ENCODE measurements around the gene MPO. TPM values are rescaled to one million over a fixed set of nuclear protein-coding genes. Genes with fewer than 3 reads are reported as not detected.
A peak's percentile ranks its signal among the peaks of the same experiment; 100 is the strongest.

Gene MPO
- total and polyA plus RNA-seq, 3 experiments from 2014 or later = not detected

DNA sequence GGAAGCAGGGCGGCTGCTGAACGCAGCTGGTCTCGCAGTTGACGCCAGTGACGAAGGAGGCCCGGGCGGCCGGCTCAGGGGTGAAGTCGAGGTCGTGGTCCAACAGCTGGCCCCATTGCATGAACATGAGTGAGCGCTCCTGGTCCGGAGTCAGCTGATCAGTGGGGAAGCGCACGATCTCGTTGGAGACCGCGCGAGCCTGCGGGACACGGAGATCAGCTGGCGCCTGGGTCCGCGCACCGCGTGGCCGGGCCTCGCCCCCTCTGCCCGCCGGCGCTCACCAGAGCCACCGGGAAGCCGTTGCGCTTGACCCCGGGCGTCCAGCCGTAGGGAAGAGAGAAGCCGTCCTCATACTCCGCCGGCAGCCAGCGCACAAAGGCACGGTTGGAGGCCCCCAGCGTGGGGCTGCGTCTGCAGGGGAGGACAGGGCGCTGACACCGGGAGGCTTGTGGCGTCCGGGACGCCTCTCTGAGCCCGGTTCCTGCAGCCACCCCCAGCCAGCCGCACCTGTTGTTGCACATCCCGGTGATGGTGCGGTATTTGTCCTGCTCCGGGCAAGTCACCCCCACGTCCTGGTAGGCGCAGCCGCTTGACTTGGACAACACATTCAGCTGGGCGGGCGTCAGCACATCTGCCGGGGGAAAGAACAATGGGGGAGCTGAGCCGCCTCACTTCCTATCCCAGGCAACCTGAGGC, 1.6 kb downstream of the MPO start:
- Mint-ChIP-seq H3K27me3 (peaks cover 10 to 41% of the 10 kb centered on the region in 2 donors), H3K4me1 (peaks cover 0 to 9% (median 7%) of the 10 kb centered on the region in 3 donors), H3K36me3 (no peaks in the 10 kb centered on the region), H3K9me3 (no peaks in the 10 kb centered on the region), H3K27ac (no peak overlapping the region), H3K4me3 (no peak overlapping the region)
- Histone ChIP-seq H3K9me3 (ENCODE audit: low read length) (no peaks in the 10 kb centered on the region), H3K4me3 (ENCODE audit: low read length) (no peak overlapping the region), H3K36me3 (ENCODE audit: insufficient read depth, low read length) (no peaks in the 10 kb centered on the region), H3K27me3 (ENCODE audit: insufficient read depth, low read length, poor library complexity, severe bottlenecking) (no peaks in the 10 kb centered on the region), H3K27ac (ENCODE audit: low read depth, low read length) (no peak overlapping the region), H3K4me1 (ENCODE audit: insufficient read depth, low read length) (no peaks in the 10 kb centered on the region)
- ChIA-PET POLR2A (no interaction called here), CTCF (interaction anchor here (1.1 kb wide), 1 partner anchor 30 kb away, joined by 3 read pairs; no protein-coding TSS in a partner anchor)
- no peak for DNase-seq

DNA sequence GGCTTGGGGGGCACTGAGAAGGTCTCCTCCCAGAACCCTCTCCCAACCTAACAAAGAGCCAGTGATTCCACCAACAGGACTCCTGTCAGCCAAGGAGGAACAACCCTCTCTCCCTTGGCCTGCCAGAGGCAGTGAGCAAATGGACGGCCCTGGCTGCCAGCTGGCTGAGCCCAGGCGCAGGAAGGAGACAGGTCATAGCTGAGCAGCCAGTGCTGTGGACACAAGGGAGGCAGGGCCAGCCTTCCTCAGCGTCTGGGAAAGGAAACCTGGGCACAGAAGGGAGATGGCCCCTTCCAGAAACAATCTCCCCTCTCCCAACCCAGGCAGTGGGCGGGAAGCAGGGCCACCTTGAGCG, 2.1 kb downstream of the MPO start:
- H3K36me3 ChIP-seq (ENCODE audit: insufficient read depth, low read length) = no peaks in the 10 kb centered on the region
- ChIA-PET CTCF (interaction anchor here (1.1 kb wide), 1 partner anchor 29 kb away, joined by 3 read pairs; no protein-coding TSS in a partner anchor), POLR2A (no interaction called here)
- no peaks in the 10 kb centered on the region for H3K9me3 Mint-ChIP-seq
- H3K4me3 ChIP-seq (ENCODE audit: low read length) = no peak overlapping the region
- H3K4me1 Mint-ChIP-seq = peaks cover 0 to 9% (median 7%) of the 10 kb centered on the region in 3 donors
- no peak overlapping the region for H3K4me3 Mint-ChIP-seq
- H3K9me3 ChIP-seq (ENCODE audit: low read length) = no peaks in the 10 kb centered on the region
- no peaks in the 10 kb centered on the region for H3K4me1 ChIP-seq (ENCODE audit: insufficient read depth, low read length)
- no peak for DNase-seq
- peak overlapping the region in 1 of 8 donors; percentile 78 for H3K27ac Mint-ChIP-seq
- H3K36me3 Mint-ChIP-seq = no peaks in the 10 kb centered on the region
- H3K27me3 Mint-ChIP-seq = peaks cover 10 to 41% of the 10 kb centered on the region in 2 donors
- H3K27ac ChIP-seq (ENCODE audit: low read depth, low read length) = no peak overlapping the region
- H3K27me3 ChIP-seq (ENCODE audit: insufficient read depth, low read length, poor library complexity, severe bottlenecking) = no peaks in the 10 kb centered on the region

DNA sequence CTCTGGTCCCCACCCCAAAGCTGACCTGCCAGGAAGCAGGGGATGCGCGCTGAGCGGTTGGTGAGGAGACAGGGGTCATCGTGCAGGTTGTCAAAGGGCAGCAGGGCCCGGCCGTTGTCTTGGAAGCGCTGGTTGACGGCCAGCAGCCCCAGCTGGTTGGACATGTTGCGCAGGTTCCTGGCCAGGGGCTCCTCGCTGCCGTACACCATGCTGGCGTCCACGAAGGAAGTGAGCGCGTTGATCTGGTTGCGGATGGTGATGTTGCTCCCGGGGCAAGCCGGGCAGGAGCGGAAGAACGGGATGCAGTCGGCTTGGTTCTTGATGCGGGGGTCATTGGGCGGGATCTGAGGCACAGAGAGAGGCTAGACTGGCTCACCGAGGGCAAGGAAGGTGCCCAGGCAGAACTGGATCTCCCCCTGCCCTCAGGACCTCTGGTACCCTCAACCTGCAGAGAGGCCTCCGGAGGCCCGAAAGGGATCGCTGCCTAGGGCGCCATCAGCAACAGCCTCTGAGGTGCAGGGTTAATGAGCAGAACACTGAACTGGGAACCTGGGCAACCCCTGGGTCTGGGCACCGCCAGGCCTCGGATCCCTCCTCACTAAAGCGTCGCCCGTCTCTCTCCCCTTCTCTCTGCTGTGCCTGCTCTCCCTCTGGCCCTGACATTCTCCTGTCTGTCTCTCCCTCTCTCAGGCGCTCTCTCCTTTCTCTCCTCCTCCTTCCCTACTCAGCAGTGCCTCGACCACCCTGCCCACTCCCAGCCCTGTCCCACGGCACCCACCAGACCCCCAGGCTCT, 2.7 kb downstream of the MPO start:
- POLR2A ChIA-PET = no interaction called here
- no peaks in the 10 kb centered on the region for H3K9me3 Mint-ChIP-seq

DNA sequence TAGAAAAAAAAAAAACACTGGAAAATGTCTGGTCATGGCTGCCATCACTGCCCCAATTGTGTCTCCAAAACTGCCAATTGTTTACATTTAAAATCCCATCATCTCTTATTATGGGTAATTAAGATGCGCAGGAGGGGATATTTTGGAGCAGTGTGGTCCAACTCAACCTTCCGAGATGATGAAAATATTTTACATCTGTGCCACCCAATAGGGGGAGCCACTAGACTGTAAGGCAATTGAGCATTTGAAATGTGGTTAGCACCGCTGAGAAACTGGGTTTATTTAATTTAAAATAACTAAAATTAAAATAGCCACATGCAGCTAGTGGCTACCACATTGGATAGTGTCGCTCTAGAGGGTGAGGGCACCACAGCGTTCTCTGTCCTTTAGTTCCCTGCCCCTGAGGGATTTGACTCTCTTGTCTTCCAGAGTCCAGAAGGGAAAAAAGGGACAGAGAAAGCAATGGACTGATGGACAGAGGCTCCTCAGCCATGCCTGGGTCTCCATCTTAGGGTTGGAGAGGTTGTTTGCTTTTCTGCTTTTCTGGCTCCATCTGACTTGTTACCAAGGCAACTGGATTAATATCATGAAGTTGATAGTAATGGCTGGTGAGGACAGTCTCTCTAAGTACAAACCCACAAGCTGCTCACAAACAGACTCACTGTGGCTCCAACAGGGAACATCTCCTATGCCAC, 3.5 kb downstream of the MPO start:
- POLR2A ChIA-PET = no interaction called here
- peaks cover 0 to 9% (median 7%) of the 10 kb centered on the region in 3 donors for H3K4me1 Mint-ChIP-seq
- CTCF ChIA-PET = no interaction called here

More for the DNA sequence above, 2.7 kb downstream of the MPO start:
- Mint-ChIP-seq H3K27ac (peak overlapping the region in 1 of 8 donors; percentile 78), H3K4me3 (no peak overlapping the region), H3K27me3 (peaks cover 14 to 45% of the 10 kb centered on the region in 2 donors), H3K4me1 (peaks cover 0 to 9% (median 7%) of the 10 kb centered on the region in 3 donors), H3K36me3 (no peaks in the 10 kb centered on the region)
- Histone ChIP-seq H3K36me3 (ENCODE audit: insufficient read depth, low read length) (no peaks in the 10 kb centered on the region), H3K27me3 (ENCODE audit: insufficient read depth, low read length, poor library complexity, severe bottlenecking) (no peaks in the 10 kb centered on the region), H3K4me3 (ENCODE audit: low read length) (no peak overlapping the region), H3K9me3 (ENCODE audit: low read length) (no peaks in the 10 kb centered on the region), H3K27ac (ENCODE audit: low read depth, low read length) (no peak overlapping the region), H3K4me1 (ENCODE audit: insufficient read depth, low read length) (no peaks in the 10 kb centered on the region)
- CTCF ChIA-PET = no interaction called here
- DNase-seq = no peak

DNA sequence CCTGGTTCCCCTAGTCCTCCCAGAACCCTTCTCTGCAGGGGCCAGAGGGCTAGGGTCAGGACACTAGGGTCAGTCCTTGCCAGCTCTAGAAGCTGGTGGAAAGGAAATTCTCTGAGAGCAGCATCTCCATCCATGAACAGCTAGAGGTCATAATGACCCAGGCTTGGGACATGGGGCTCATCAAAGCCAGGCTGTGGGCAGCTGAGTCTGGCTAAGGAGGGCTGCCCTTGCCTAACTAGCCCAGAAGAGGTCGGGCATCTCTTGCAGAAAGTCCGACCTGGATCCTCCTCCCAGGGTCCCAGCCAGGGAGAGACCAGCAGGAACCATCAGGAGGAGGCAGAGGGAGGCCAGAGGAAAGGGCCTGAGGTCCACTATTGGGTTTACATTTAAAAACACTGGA, 4.3 kb downstream of the MPO start:
- H3K27me3 Mint-ChIP-seq = peaks cover 15 to 48% of the 10 kb centered on the region in 2 donors
- Histone ChIP-seq H3K9me3 (ENCODE audit: low read length) (no peaks in the 10 kb centered on the region), H3K36me3 (ENCODE audit: insufficient read depth, low read length) (no peaks in the 10 kb centered on the region), H3K27me3 (ENCODE audit: insufficient read depth, low read length, poor library complexity, severe bottlenecking) (no peaks in the 10 kb centered on the region), H3K27ac (ENCODE audit: low read depth, low read length) (no peak overlapping the region), H3K4me1 (ENCODE audit: insufficient read depth, low read length) (no peaks in the 10 kb centered on the region), H3K4me3 (ENCODE audit: low read length) (no peak overlapping the region)
- ChIA-PET POLR2A (no interaction called here), CTCF (interaction anchor here (1.2 kb wide), 1 partner anchor 27 kb away, joined by 3 read pairs; no protein-coding TSS in a partner anchor)
- DNase-seq = no peak
- H3K27ac Mint-ChIP-seq = no peak overlapping the region
- no peaks in the 10 kb centered on the region for H3K9me3 Mint-ChIP-seq
- peaks cover 0 to 9% (median 7%) of the 10 kb centered on the region in 3 donors for H3K4me1 Mint-ChIP-seq
- H3K36me3 Mint-ChIP-seq = no peaks in the 10 kb centered on the region
- no peak overlapping the region for H3K4me3 Mint-ChIP-seq

More for the DNA sequence above, 3.5 kb downstream of the MPO start:
- Histone ChIP-seq H3K4me3 (ENCODE audit: low read length) (no peak overlapping the region), H3K27ac (ENCODE audit: low read depth, low read length) (no peak overlapping the region), H3K4me1 (ENCODE audit: insufficient read depth, low read length) (no peaks in the 10 kb centered on the region), H3K36me3 (ENCODE audit: insufficient read depth, low read length) (no peaks in the 10 kb centered on the region), H3K27me3 (ENCODE audit: insufficient read depth, low read length, poor library complexity, severe bottlenecking) (no peaks in the 10 kb centered on the region), H3K9me3 (ENCODE audit: low read length) (no peaks in the 10 kb centered on the region)
- no peaks in the 10 kb centered on the region for H3K36me3 Mint-ChIP-seq
- H3K4me3 Mint-ChIP-seq = no peak overlapping the region
- DNase-seq = peak in 1 of 5 donors; percentile 4
- no peaks in the 10 kb centered on the region for H3K9me3 Mint-ChIP-seq
- no peak overlapping the region for H3K27ac Mint-ChIP-seq
- peaks cover 15 to 48% of the 10 kb centered on the region in 2 donors for H3K27me3 Mint-ChIP-seq

DNA sequence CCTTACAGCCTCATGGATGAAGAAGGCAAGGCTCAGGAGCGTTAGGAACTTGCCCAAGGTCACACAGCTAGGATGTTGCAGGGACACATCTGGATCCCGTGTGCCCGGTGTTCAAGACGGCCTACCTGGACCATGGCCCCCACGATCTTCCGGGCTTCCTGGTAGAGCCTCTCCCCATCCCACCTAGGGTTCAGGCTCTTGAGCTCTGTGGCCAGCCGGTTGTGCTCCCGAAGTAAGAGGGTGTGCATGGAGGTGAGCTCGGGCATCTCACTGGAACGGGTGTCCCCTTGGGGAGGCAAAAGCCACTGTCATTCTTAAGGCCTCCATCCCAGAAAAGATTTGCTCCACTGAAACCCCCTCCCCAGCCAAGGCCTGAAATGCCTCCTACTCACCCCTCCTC, 5.3 kb downstream of the MPO start:
- Histone ChIP-seq H3K27ac (ENCODE audit: low read depth, low read length) (no peak overlapping the region), H3K9me3 (ENCODE audit: low read length) (no peaks in the 10 kb centered on the region), H3K4me3 (ENCODE audit: low read length) (no peak overlapping the region), H3K4me1 (ENCODE audit: insufficient read depth, low read length) (no peaks in the 10 kb centered on the region), H3K27me3 (ENCODE audit: insufficient read depth, low read length, poor library complexity, severe bottlenecking) (no peaks in the 10 kb centered on the region), H3K36me3 (ENCODE audit: insufficient read depth, low read length) (no peaks in the 10 kb centered on the region)
- ChIA-PET CTCF (interaction anchor here (1.2 kb wide), 2 partner anchors 26 to 42 kb away, joined by 3 read pairs; no protein-coding TSS in a partner anchor), POLR2A (no interaction called here)
- H3K4me1 Mint-ChIP-seq = peaks cover 0 to 9% (median 7%) of the 10 kb centered on the region in 3 donors
- DNase-seq = no peak
- peak overlapping the region in 1 of 8 donors; percentile 93 for H3K27ac Mint-ChIP-seq
- peaks cover 14 to 39% of the 10 kb centered on the region in 2 donors for H3K27me3 Mint-ChIP-seq
- no peak overlapping the region for H3K4me3 Mint-ChIP-seq
- no peaks in the 10 kb centered on the region for H3K9me3 Mint-ChIP-seq
- H3K36me3 Mint-ChIP-seq = no peaks in the 10 kb centered on the region

DNA sequence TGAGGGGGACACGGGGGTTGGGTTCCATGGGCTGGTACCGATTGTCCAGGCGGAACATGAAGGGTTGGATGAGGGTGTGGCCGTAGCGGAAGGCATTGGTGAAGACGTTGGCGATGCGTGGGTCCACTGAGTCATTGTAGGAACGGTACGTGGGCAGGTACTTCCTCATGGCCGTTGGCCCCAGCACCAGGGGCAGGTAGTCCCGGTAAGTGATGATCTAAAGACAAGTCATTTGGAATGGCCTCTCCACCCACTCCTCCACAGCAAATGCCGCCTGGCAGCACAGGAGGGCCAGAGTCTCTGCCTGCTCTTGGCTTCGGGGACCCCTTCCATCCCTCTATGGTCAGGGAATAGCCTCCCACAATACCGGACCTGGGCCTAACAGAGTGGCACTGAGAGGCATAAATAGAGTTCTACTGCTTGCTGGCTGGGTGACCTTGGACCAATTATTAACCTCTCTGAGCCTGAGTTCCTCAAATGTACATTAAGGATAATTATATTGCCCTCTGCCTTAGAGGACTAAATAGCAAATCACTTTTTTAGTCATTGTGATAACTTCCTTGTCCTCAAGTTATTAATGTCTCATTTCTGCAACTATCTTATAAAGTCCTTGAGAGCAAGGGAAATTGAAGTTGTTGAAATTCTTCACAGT, 7.2 kb downstream of the MPO start:
- Mint-ChIP-seq H3K9me3 (no peaks in the 10 kb centered on the region), H3K4me1 (peaks cover 0 to 2% (median under 1%) of the 10 kb centered on the region in 3 donors), H3K4me3 (no peak overlapping the region), H3K27ac (no peak overlapping the region), H3K36me3 (no peaks in the 10 kb centered on the region), H3K27me3 (peaks cover 14 to 27% of the 10 kb centered on the region in 2 donors)
- no peak overlapping the region for H3K27ac ChIP-seq (ENCODE audit: low read depth, low read length)
- H3K4me1 ChIP-seq (ENCODE audit: insufficient read depth, low read length) = no peaks in the 10 kb centered on the region
- no peaks in the 10 kb centered on the region for H3K27me3 ChIP-seq (ENCODE audit: insufficient read depth, low read length, poor library complexity, severe bottlenecking)
- ChIA-PET POLR2A (no interaction called here), CTCF (no interaction called here)
- no peak for DNase-seq
- no peak overlapping the region for H3K4me3 ChIP-seq (ENCODE audit: low read length)
- no peaks in the 10 kb centered on the region for H3K9me3 ChIP-seq (ENCODE audit: low read length)
- no peaks in the 10 kb centered on the region for H3K36me3 ChIP-seq (ENCODE audit: insufficient read depth, low read length)

Measured in CD8-positive, alpha-beta memory T cell (primary cell).